ENCODE results near the gene SLC22A23. TPM values are rescaled to one million over a fixed set of nuclear protein-coding genes. Genes with fewer than 3 reads are reported as not detected.
A peak's percentile ranks its signal among the peaks of the same experiment; 100 is the strongest.

SLC22A23 gene
- polyA plus RNA-seq, 6 donors from 2014 or later: 0.43 to 0.61 (median 0.52) TPM; not detected in 2

- no peak overlapping the region for H3K27ac Mint-ChIP-seq
- H3K4me3 Mint-ChIP-seq: no peak overlapping the region
- peaks cover 13 to 35% (median 34%) of the 10 kb centered on the region in 3 donors for H3K27me3 Mint-ChIP-seq
- H3K9me3 Mint-ChIP-seq: no peaks in the 10 kb centered on the region
- no peak for DNase-seq
- H3K4me1 Mint-ChIP-seq: peaks cover 4 to 11% (median 8%) of the 10 kb centered on the region in 3 donors
- ATAC-seq (ENCODE audit: low read depth in 2 of 2): no peak
- no peaks in the 10 kb centered on the region for H3K36me3 Mint-ChIP-seq
These were observed 142.7 kb downstream of the SLC22A23 start for GRCh38 chr6:3314176-3314575.

- Mint-ChIP-seq H3K9me3 (no peaks in the 10 kb centered on the region), H3K27me3 (peaks cover 10 to 20% (median 20%) of the 10 kb centered on the region in 3 donors), H3K36me3 (no peaks in the 10 kb centered on the region), H3K27ac (no peak overlapping the region), H3K4me3 (no peak overlapping the region), H3K4me1 (peaks cover 0 to under 1% (median 0%) of the 10 kb centered on the region in 3 donors)
- DNase-seq (no peak), ATAC-seq (ENCODE audit: low read depth in 2 of 2) (no peak)
These were observed 144.1 kb downstream of the SLC22A23 start for GRCh38 chr6:3312604-3313231.

- Mint-ChIP-seq H3K9me3 (no peaks in the 10 kb centered on the region), H3K27ac (no peak overlapping the region), H3K36me3 (no peaks in the 10 kb centered on the region), H3K4me3 (no peak overlapping the region), H3K4me1 (no peaks in the 10 kb centered on the region), H3K27me3 (peaks cover 1 to 12% (median 11%) of the 10 kb centered on the region in 3 donors)
- no peak for ATAC-seq (ENCODE audit: low read depth in 2 of 2)
- no peak for DNase-seq
These were observed 145.0 kb downstream of the SLC22A23 start for GRCh38 chr6:3311826-3312225.

DNA sequence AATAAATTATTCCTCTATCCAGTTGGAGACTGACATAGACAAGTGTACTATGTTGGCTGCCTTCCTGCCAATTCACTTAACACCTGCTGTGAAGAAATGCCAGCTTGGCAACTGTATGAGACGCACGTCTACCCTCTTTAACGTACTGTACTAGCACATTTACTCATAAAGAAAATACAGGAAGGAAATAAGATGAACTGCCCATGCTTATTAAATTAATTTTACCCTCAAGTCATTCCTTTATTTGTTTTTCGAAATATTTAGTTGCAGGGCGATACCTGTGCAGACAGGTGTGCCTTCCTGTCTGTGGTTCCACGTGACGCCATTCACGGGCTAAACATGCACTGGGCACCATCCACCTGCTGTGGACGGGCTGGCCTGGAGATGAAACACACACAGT, 146.1 kb downstream of the SLC22A23 start:
- no peak overlapping the region for H3K4me3 Mint-ChIP-seq
- no peak for DNase-seq
- no peak for ATAC-seq (ENCODE audit: low read depth in 2 of 2)

DNA sequence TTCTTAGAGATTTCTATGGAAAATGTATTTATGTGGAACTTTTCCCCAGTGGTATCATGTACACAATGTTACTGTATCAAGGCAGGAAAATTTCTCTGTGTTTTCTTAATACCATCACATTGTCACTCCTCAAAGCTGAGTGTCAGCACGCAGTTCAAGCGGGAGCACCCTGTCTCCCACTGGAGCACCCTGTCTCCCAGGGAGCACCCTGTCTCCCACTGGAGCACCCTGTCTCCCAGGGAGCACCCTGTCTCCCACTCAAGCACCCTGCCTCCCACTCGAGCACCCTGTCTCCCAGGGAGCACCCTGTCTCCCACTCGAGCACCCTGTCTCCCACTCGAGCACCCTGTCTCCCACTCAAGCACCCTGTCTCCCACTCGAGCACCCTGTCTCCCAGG, 146.8 kb downstream of the SLC22A23 start:
- H3K4me3 Mint-ChIP-seq: no peak overlapping the region
- ATAC-seq (ENCODE audit: low read depth in 2 of 2) (no peak), DNase-seq (no peak)
- no peaks in the 10 kb centered on the region for H3K4me1 Mint-ChIP-seq
- peaks cover 0 to 14% (median 12%) of the 10 kb centered on the region in 3 donors for H3K27me3 Mint-ChIP-seq
- no peak overlapping the region for H3K27ac Mint-ChIP-seq
- no peaks in the 10 kb centered on the region for H3K36me3 Mint-ChIP-seq
- peaks cover 0 to 8% (median 5%) of the 10 kb centered on the region in 7 donors for H3K9me3 Mint-ChIP-seq

More for the DNA sequence above, 146.1 kb downstream of the SLC22A23 start:
- Mint-ChIP-seq H3K9me3 (peaks cover 0 to 4% (median 2%) of the 10 kb centered on the region in 7 donors), H3K27ac (peak overlapping the region in 1 of 6 donors; percentile 69), H3K4me1 (no peaks in the 10 kb centered on the region), H3K36me3 (no peaks in the 10 kb centered on the region), H3K27me3 (peaks cover 0 to 12% (median 10%) of the 10 kb centered on the region in 3 donors)

DNA sequence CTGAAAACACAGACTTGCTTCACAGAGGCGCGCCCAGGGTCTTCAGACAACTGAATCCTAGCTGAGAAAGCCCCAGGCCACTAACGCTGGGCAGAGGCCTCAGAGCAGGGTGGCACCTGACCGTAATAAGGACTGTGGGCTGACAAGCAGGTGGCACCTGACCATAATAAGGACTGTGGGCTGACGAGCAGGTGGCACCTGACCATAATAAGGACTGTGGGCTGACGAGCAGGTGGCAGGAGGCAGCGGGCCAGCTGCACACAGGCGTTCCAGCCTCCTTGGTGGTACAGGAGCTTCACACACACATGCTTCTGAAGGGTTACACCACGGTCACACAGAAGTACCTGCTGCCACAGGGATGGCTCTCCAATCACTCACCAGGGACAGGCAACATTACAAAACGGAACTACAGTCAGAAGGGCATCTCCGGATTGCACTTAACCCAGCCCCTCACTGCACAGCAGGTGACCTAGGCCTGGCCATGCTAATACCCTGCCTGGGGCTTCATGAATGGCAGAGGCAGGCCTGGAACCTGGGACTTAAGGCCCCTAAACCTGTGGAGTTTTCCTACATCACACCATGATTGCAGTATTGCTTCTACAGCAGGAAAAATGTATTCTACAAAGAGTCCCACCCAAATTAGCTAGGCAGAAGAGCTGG, 147.3 kb downstream of the SLC22A23 start:
- peaks cover 3 to 20% (median 12%) of the 10 kb centered on the region in 3 donors for H3K27me3 Mint-ChIP-seq
- H3K4me3 Mint-ChIP-seq: no peak overlapping the region
- DNase-seq: no peak
- H3K36me3 Mint-ChIP-seq: no peaks in the 10 kb centered on the region
- H3K27ac Mint-ChIP-seq: no peak overlapping the region
- no peak for ATAC-seq (ENCODE audit: low read depth in 2 of 2)
- H3K4me1 Mint-ChIP-seq: no peaks in the 10 kb centered on the region
- peaks cover 0 to 9% (median 5%) of the 10 kb centered on the region in 7 donors for H3K9me3 Mint-ChIP-seq

- Mint-ChIP-seq H3K27ac (peak overlapping the region in 1 of 6 donors; percentile 65), H3K27me3 (peaks cover 8 to 32% (median 19%) of the 10 kb centered on the region in 3 donors), H3K9me3 (peaks cover 0 to 12% (median 7%) of the 10 kb centered on the region in 7 donors), H3K4me3 (no peak overlapping the region), H3K36me3 (peaks cover 0 to 6% of the 10 kb centered on the region in 2 donors), H3K4me1 (no peaks in the 10 kb centered on the region)
- DNase-seq (no peak), ATAC-seq (ENCODE audit: low read depth in 2 of 2) (no peak)
These were observed 148.7 kb downstream of the SLC22A23 start for GRCh38 chr6:3308106-3308505.

GRCh38 chr6:3307436-3307835, 149.4 kb downstream of the SLC22A23 start:
- Mint-ChIP-seq H3K9me3 (peaks cover 3 to 19% (median 9%) of the 10 kb centered on the region in 7 donors), H3K36me3 (peaks cover 0 to 6% of the 10 kb centered on the region in 2 donors), H3K4me1 (no peaks in the 10 kb centered on the region), H3K27ac (no peak overlapping the region), H3K4me3 (no peak overlapping the region), H3K27me3 (peaks cover 8 to 33% (median 22%) of the 10 kb centered on the region in 3 donors)
- no peak for DNase-seq
- ATAC-seq (ENCODE audit: low read depth in 2 of 2): no peak

DNA sequence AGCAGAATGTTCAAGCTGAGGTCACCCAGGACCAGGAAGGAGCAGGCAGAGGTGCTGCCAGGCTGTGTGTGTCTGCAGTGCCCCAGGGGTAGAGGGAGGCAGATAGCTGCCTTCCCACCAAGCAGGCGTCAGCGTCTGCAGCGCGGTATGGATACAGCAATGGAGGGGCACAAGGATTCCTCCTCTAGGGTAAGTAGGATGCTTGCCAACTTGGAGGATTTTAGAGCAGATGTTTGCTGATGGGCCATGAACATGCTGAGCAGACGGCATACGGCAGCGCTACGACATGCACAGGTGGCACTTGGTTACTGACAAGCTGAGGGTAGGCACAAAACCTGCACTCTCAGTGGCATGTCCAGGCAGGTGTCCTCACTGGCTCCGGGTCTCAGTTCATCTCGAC, 150.0 kb downstream of the SLC22A23 start:
- Mint-ChIP-seq H3K27ac (peak overlapping the region in 1 of 6 donors; percentile 13), H3K36me3 (peaks cover 4 to 6% of the 10 kb centered on the region in 2 donors), H3K27me3 (peaks cover 14 to 38% (median 25%) of the 10 kb centered on the region in 3 donors), H3K4me3 (no peak overlapping the region), H3K4me1 (no peaks in the 10 kb centered on the region), H3K9me3 (peaks cover 3 to 25% (median 10%) of the 10 kb centered on the region in 7 donors)
- ATAC-seq (ENCODE audit: low read depth in 2 of 2) (no peak), DNase-seq (no peak)

DNA sequence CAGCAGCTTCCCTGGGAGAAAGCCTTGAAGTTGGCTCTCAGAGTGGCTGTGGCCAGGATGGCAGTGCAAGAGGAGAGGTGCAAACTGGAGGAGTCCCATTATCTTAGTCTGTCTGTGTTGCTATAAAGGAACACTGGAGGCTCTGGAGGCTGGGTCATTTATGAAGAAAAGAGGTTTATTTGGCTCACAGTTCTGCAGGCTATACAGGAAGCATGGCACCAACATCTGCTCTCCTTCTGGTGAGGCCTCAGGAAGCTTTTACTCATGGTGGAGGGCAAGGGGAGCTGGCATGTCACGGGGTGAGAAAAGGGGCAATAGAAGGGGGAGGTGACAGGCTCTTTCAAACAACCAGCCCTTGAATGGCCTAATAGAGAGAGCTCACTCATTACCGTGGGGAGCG, 151.0 kb downstream of the SLC22A23 start:
- Mint-ChIP-seq H3K4me3 (no peak overlapping the region), H3K9me3 (peaks cover 3 to 28% (median 10%) of the 10 kb centered on the region in 7 donors), H3K27ac (peak overlapping the region in 1 of 6 donors; percentile 64), H3K27me3 (peaks cover 14 to 39% (median 20%) of the 10 kb centered on the region in 3 donors), H3K36me3 (peaks cover 6 to 7% of the 10 kb centered on the region in 2 donors), H3K4me1 (no peaks in the 10 kb centered on the region)
- ATAC-seq (ENCODE audit: low read depth in 2 of 2) (no peak), DNase-seq (no peak)

DNA sequence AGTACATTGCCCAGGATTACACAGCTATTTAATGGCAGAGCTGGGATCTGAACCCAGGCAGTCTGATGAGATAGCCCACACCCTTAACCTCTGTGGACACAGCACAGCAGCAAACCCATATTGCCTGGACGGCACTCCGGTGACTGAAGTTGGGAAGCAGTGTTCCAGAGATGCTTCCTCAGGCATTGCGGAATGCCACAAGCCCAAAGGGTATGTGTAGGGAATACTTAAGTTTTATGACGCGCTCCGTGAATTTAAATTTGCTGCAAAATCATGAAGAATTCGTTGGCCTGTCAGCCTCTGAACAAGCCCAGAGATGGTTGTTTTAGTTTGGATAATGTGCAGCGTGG, 151.7 kb downstream of the SLC22A23 start:
- DNase-seq (no peak), ATAC-seq (ENCODE audit: low read depth in 2 of 2) (no peak)
- no peak overlapping the region for H3K4me3 Mint-ChIP-seq
- no peaks in the 10 kb centered on the region for H3K4me1 Mint-ChIP-seq
- peaks cover 14 to 33% (median 19%) of the 10 kb centered on the region in 3 donors for H3K27me3 Mint-ChIP-seq
- peaks cover 6 to 7% of the 10 kb centered on the region in 2 donors for H3K36me3 Mint-ChIP-seq
- H3K9me3 Mint-ChIP-seq: peaks cover 3 to 28% (median 10%) of the 10 kb centered on the region in 7 donors
- no peak overlapping the region for H3K27ac Mint-ChIP-seq

- H3K27ac Mint-ChIP-seq: no peak overlapping the region
- ATAC-seq (ENCODE audit: low read depth in 2 of 2): no peak
- peaks cover 3 to 28% (median 10%) of the 10 kb centered on the region in 7 donors for H3K9me3 Mint-ChIP-seq
These were observed 152.2 kb downstream of the SLC22A23 start for GRCh38 chr6:3304500-3305215.

DNA sequence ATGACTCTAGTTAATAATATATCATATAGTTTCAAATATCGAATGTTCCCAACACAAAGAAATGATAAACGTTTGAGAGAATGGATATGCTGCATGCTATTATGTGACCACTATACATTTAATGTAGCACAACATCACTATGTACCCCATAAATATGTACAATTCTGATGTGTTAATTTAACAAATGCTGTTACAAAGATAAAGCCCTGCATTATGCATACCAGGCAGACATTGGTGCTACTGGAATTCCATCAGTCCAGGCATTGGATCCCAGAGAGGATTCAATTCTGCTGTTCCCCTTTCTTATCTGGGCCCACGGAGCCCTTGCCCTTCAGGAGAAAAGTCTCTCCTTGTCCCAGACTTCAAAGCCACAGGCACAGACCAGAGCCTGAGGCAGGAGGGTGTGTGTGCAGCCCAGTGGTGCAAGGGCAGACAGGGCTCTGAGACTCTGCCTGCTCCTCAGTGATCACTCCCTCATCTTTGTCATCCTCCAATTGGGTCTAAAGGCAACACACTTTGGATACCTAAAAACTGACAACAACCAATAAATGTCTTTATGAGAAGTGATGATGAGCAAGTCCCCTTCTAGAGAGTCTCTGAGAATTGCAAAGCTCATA, 152.9 kb downstream of the SLC22A23 start:
- Mint-ChIP-seq H3K27ac (no peak overlapping the region), H3K4me3 (no peak overlapping the region), H3K27me3 (peaks cover 14 to 31% (median 19%) of the 10 kb centered on the region in 3 donors), H3K4me1 (no peaks in the 10 kb centered on the region), H3K36me3 (peaks cover 6 to 7% of the 10 kb centered on the region in 2 donors), H3K9me3 (peaks cover 3 to 28% (median 10%) of the 10 kb centered on the region in 7 donors)
- DNase-seq: no peak
- no peak for ATAC-seq (ENCODE audit: low read depth in 2 of 2)

More at GRCh38 chr6:3304500-3305215, 152.2 kb downstream of the SLC22A23 start:
- peaks cover 6 to 7% of the 10 kb centered on the region in 2 donors for H3K36me3 Mint-ChIP-seq
- no peaks in the 10 kb centered on the region for H3K4me1 Mint-ChIP-seq
- no peak overlapping the region for H3K4me3 Mint-ChIP-seq
- DNase-seq: no peak
- peaks cover 14 to 31% (median 19%) of the 10 kb centered on the region in 3 donors for H3K27me3 Mint-ChIP-seq

All from naive B cell (primary cell).